CD4-positive, alpha-beta T cell treated with Interleukin-15 for 4 hours (primary cell): ENCODE results near the gene CFAP99.
"Not testable (repeated sequence)": the region's sequence is repeated elsewhere in the genome, so short reads cannot be mapped to it uniquely, and the experiment has no call there.

Source experiments
- DNase-seq: peaks from one replicate; pipeline ENCODE4 v3.0.0-alpha.2; 2020; ENCODE audit warnings: low spot score

The CFAP99 gene

GRCh38 chr4:2449051-2449450, 30.3 kb downstream of the CFAP99 start:
- no peak for DNase-seq

DNA sequence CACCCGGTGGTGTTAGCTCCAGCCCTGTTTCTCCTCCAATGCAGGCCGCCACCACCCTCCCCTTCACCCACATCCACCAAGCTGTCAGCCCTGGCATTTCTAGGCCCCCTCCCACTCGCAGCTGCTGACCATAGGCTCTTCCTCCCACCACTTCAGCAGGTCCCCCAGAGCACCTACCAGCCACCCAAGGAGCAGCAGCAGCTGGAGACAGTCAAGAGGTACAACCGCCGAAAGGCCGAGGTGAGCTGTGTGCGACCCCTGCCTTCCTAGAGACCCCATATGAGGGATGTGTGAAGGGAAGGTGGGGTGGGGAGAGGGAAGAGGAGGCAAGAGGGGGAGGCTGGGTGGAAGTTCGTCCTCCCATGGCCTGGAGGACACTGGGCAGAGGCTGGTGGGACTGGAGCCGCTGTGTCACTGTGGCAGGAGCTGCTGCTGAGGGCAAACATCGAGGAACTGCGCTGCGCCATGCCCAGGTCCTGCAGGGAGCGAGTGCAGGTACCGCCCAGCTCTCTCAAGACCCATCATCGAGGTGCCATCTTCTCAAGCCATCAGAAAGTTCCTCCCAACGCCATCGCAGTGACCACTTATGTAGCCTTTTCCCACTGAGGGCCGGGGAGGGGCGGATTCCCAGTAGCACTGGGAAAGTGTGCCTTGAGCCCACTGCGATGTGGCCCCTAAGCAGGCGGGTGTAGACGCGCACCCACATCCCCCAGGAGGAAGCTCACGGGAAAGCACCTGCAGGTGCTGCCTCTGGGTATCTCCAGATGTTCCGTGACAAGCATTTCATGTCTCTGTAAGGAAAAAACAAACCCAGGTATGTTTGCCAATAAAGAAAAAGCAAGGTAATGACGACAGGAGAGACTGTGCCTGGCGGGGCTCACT, 31.0 kb downstream of the CFAP99 start:
- no peak for DNase-seq

DNA sequence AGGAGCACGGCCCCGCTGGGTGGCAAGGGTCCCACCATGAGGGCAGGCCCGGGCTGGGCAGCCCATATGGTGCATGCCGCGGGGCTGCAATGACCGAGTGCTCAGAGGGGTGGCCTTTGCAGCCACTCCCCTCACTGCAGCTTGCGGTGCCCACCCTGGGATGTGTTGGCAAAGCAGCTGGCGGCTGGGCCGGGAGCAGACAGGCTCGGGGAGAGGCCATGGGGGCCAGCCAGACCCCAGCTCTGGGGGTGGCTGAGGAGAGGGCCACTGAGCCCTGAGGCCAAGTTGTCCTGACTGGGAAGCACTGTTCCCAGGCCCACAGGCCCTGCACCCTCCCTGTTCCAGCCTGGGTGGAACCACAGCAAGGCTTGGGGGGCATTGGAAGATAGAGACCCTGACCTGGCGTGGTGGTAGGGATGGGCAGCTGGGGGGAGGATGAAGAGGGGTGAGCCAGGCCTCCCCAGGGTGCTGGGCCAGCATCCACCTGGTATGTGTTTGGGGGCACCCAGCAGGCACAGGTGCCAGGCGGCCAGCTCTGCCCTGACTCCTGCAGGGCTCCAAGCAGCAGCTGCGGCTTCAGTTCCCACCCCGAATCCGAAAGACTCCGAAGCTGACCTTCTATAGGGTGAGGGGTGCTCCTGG, 31.8 kb downstream of the CFAP99 start:
- no peak for DNase-seq

DNA sequence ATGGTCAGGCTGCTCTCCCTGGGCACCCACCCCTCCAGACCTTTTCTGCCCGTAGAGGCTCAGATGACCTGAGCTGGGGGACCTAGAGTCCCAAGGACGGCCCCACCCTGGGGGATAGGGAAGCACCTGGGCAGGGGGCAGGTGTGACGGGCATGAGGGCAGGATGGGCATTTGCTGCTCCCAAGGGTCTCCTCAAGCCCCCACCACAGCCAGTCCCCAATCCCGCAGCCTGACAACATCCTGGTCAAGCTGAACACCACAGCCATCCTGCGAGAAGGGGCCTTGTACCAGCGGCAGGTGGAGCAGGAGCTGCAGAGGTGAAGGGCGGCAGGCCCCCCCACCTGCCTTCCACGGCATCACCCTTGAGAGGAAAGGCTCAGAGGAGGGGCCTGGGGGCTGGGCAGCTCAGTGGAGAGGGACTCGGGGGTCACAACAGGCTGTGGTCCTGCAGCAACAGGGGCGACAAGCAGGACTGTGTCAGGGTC, 32.3 kb downstream of the CFAP99 start:
- DNase-seq, result no peak

DNA sequence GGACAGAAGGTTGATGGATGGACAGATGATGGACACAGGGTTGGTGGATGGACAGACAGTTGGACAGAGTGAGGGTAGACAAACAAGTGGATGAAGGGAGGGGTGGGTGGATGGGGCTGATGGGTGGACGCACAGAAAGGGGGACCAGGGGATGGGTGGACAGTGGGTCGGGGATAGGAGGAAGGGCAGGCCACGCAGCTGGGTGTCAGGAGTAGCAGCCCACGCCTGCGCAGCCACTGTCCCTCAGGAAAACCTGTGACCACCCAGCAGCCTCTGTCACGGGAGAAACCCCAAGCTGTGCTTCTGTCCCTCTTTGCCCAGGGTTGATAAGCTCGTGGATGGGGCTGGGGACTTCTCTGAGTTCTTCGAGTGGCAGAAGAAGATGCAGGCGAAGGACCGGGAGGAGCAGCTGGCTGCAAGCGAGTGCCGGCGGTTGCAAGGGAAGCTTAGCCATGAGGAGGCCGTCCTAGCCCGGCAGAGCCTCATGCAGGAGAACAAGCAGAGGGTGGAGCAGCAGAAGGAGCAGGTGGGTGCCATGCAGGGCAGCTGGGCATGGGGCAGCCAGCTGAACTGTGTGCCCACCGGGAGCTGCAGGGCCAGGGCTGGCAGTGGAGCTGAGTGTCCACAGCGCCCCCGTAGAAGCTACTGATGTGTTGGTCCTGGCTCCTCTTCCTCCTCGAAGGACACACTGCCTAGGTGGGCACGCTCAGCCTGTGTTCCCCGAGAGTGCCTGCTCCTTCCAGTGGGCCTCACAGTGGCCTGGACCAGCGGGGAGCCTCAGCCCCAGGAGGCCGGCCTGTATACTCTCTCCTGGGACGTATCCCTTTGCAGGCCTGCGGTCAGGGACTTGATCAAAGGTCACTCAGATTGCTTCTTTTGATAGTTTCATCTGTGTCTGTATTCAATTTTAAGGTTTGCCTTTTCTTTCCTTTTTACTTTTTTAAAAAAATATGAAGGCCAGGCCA, 33.3 kb downstream of the CFAP99 start:
- no peak for DNase-seq

DNA sequence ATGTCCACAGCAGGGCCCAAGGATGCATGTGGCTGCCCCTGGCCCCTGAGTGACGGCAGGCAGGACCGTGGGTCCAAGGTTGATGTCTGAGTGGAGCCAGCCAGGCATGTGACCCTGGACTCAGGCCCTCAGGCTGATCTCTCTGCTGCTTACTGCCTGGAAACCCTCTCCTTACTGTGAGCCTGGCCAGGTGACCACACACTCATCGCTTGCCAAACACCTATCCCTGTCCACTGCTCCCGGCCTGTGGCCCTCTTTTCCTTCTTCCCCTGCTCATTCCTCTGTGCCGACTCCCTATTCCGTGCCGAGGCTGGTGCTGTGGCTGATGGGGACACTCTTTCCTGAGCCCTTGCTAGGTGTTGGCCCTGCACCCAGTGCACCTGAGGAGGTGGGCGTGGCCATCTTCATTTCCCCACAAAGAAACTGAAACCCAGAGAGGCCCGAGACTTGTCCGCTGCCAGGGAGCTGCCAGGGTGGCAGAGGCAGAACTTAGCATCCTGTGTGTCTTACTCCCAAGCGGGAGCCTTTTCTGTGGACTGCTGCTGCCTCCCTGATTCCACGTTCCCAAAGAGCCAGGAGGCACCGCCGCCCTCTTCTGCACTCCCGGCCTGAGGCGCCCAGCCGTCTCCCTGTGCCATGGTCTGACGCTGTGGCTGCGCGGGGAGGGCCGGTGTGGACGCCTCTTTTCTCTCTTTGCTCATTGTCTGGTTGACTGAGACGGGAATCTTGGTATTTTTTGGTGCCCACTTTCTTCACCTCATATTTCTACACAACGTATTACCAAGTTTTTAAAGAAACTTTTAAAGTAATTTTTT, 38.9 kb downstream of the CFAP99 start:
- DNase-seq, result no peak

GRCh38 chr4:2458546-2459491, 40.1 kb downstream of the CFAP99 start:
- DNase-seq, result no peak

DNA sequence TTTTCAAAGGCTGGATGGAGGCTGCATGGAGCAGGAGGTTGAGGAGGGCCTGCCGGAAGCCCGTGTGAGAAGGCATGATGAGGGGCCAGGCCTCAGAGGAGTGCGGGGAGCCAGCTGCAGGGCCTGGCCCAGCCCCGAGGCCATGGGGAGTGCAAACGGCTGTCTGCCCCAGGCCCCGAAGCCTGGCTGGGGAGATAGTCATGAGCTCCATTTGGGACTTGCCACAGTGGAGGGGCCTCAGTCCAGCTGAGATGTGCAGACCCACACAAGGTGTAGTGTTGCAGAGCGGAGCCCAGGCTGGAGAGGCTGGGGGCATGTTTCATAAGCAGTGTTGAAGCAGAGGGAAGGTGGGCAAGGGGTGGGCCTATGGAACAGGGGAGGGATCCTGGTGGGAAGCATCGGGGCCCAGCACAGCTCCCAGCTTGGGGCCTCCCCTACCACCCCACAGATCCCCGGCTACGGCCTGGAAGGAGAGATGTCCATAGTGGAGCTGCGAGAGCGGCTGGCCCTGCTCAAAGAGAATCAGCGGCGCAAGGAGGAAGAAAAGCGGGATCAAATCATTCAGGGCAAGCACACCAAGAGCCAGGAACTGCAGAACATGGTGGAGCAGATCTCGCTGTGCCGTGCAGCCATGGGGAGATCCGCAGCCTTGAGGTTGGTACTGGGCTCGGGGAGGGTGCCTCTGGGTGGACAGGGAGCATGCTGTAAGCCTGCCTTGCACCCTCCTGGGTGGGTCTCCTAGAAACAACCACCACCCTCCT, 41.0 kb downstream of the CFAP99 start:
- no peak for DNase-seq

DNA sequence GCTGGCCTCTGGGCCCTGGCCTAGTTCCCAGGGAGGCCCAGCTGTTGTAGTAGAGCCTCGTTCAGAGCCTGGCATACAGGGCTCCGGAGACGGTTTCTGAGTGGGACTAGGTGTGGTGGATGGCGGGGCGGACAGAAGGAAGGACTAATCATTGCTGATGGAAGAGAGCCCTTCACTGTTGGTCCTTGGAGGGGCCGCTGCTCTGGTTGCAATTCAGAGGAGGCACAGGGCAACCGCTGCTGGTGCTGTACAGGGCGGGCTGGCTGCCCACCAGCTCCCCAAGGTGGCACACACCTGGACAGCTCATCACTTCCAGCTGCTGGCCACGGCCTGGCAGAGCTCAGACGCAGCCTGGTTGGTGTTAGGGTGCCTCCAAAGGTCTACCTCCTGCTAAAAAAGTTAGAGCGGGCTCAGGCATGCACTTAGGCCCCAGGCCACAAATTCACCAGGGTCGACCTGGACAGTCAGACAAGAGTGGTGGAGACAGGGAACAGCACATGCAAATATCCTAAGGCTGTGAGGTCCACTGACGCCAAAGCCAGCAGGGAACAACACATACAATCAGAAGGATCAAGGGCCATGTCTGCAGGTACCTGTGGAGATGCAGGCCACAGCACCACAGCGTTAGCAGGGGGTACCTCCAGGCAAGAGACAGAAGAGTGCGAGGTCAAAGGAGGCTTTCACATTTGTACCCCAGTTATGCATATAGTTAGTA, 42.6 kb downstream of the CFAP99 start:
- DNase-seq, result no peak

DNA sequence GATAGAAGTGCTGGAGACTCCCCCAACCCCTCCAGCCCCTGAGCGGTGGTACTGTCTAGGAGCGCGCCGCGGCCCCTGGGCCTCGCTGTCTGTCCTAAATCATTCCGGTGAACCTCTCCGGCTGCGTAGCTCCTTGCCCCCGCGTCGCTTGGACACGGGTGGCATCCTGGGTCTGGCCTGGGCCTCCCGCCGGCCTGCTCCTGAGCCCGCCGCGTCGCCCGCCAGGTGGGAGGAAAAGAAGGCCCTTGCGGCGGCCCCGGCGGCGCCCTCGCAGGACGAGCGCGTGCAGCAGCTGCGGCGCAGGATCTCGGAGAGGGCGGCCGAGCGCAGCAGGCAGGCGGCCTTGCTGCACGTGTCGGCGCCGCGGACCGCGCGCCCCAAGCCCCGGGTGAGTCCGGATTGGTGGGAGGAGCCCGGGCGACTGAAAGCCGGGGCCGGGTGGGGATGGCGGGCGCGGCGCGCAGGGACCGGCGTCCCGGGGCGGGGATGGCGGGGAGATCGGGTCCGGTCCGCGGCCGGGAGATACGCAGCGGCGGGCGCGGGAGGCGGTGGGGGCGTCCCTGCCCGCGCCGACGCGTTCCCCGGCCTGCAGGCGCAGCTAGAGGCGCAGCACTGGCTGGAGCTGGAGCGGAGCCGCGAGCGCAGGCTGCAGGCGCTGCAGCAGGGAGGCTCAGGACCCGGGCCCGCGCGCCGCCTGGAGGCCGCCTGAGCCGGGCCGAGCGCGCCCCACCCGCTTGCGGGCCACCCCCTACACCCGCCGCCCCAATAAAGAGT, 43.6 kb downstream of the CFAP99 start:
- peak; percentile 60 for DNase-seq

GRCh38 chr4:2462992-2463762, 44.4 kb downstream of the CFAP99 start:
- no peak for DNase-seq

GRCh38 chr4:2465032-2465431, 46.3 kb downstream of the CFAP99 start:
- DNase-seq, result no peak

- DNase-seq, result not testable (repeated sequence)
Observed at GRCh38 chr4:2465544-2465943, 46.8 kb downstream of the CFAP99 start.

DNA sequence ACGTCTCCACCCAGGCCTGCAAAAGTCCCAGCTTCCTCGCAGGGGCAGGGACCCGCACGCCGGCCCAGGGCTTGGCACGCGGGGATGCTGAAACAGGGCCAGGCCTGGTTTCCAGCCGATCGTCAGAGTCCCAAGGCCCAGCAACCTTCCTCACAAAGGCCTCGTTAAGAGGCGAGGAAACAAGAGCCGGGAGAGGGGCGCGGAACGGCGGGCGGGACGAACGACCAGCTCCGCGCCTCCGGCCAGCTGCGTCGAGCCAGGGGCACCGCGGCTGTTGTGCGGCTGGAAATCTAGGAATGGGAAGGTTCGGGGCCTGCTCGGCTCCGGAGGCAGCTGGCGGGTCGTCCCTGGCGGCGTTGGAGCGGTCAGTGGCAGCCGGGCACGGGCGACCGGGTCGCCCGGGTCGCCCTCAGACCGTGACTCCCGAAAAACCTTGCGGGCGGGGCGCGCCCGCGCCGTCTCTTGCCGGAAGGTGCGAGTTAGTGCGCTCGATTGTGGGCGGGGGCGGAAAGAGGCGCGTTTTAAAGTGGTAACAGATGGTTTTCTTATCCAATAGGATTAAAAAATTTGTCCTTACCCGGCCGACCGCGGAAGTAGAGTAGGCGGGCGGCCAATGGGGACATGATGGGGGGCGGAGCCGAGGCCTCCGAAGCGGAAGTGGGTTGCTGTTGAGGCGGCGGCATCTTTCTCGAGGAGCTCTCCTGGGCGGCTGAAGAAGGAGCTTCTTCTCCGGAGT, 49.9 kb downstream of the CFAP99 start, which contains the start of gene RNF4:
RNF4 (plus strand) TSS at position 651 of the 736 bp plus-strand sequence. CDS start 21,388 bp downstream, outside the sequence.
- peak; percentile 95 for DNase-seq

DNA sequence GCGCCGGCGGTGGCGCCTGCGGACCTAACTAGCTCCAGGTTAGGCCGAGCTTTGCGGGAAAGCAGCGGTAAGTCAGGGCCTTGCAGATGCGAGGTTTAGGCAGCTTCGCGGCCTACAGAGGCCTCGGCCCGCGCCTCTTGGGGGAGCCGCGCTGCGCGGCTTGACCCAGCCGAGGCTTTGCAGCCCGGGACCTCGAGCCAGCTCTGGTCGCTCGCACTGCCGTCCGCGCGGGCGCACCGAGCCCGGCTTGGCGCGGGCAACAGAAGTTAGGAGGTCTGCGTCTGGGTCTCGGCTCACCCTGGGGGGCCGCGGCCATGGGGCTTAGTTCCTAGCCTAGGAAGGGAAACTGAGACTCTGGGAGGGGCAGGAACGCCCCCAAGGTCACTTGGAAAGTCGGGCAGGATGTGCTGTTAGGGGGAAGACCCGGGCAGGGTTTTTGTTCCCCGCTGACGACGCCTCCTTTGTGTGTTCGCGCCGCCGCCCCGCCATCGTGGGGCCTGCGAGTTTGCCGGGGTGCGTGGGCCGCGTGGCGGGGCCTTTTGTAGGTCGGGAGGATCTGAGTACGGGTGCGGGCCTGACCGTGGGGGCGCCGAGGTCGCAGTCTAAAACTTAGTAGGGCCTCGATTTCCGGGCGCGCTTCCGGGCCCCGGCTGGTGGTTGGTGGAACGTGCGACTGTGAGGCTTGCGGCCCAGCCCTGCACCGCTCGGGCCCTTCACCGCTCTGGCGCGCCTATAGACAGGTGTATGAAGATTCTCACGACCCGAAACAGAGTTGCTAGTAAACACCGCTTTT, 50.6 kb downstream of the CFAP99 start:
- DNase-seq, result peak; percentile 65
